ENCODE data around the gene GRIK2. TPM values are rescaled to one million over a fixed set of nuclear protein-coding genes. Genes with fewer than 3 reads are reported as not detected.

The GRIK2 gene
- total and polyA plus RNA-seq, 2 donors (not counting 3 experiments of a cell fraction or from before 2014, with no cell fraction given), result not detected

GRCh38 chr6:101940391-101940790, 546.9 kb downstream of the GRIK2 start:
- Histone ChIP-seq H3K36me3 (ENCODE audit: control insufficient read depth in 2 of 2, extremely low read depth in 1 of 2, insufficient read depth in 2 of 2, low read length in 2 of 2) (no peaks in the 10 kb centered on the region), H3K4me1 (ENCODE audit: control insufficient read depth, extremely low read depth, insufficient read depth, low read length) (no peaks in the 10 kb centered on the region), H3K27ac (ENCODE audit: insufficient read depth, low read depth, low read length) (no peak overlapping the region), H3K9me3 (replicated peaks; ENCODE audit: control insufficient read depth, insufficient read depth, low read length) (no peaks in the 10 kb centered on the region), H3K9me1 (replicated peaks; ENCODE audit: control insufficient read depth, extremely low read depth, insufficient read depth, low read length) (no peaks in the 10 kb centered on the region), H3K27me3 (ENCODE audit: control insufficient read depth in 2 of 2, insufficient read depth in 2 of 2, low read length in 2 of 2) (no peaks in the 10 kb centered on the region), H3K4me2 (ENCODE audit: insufficient read depth, low read length) (no peak overlapping the region), H3K4me3 (replicated peaks in 1 of 3; ENCODE audit: insufficient read depth in 1 of 3, low read depth in 1 of 3, low read length in 3 of 3) (no peak overlapping the region), H3K79me2 (ENCODE audit: control insufficient read depth, insufficient read depth, low read length) (no peaks in the 10 kb centered on the region), H2AFZ (ENCODE audit: low read depth, low read length) (no peak overlapping the region), H3K9ac (replicated peaks; ENCODE audit: extremely low read depth, insufficient read depth, low read length) (no peak overlapping the region), H4K20me1 (replicated peaks; ENCODE audit: control insufficient read depth, extremely low read depth, insufficient read depth, low read length) (no peaks in the 10 kb centered on the region)
- dilution Hi-C loops (cut with MboI; ENCODE audit: extremely low pct_ligation_motif_present, low sequenced_read_pairs) (no loop called here), intact Hi-C loops (cut with micrococcal nuclease) (no loop called here)
- POLR2A ChIA-PET, result no interaction called here
- TF ChIP-seq MAX (IDR thresholded peaks at IDR 0.05; ENCODE audit: insufficient read depth, insufficient read length), result no peak
- no peak for TF ChIP-seq EZH2 (IDR thresholded peaks at IDR 0.05; ENCODE audit: borderline replicate concordance, low read depth, low read length, severe bottlenecking)
- no peak for TF ChIP-seq JUN (IDR thresholded peaks at IDR 0.05; ENCODE audit: borderline replicate concordance, insufficient read depth, insufficient read length, low read depth)
- TF ChIP-seq GATA2 (IDR thresholded peaks at IDR 0.05; ENCODE audit: insufficient read depth, insufficient read length, low read depth, low read length), result no peak
- TF ChIP-seq FOS (IDR thresholded peaks at IDR 0.05; ENCODE audit: borderline replicate concordance, insufficient read depth, low read length), result no peak
- TF ChIP-seq POLR2AphosphoS5 (IDR thresholded peaks at IDR 0.05; ENCODE audit: insufficient read depth, low read depth, low read length), result no peak
- TF ChIP-seq POLR2A (IDR thresholded peaks at IDR 0.05; ENCODE audit: low read depth, low read length), result no peak
- no peak for TF ChIP-seq CTCF (IDR thresholded peaks at IDR 0.05; ENCODE audit: extremely low read depth in 1 of 2, insufficient read depth in 1 of 2, low read depth in 1 of 2, low read length in 2 of 2)
- TF ChIP-seq MYC (IDR thresholded peaks at IDR 0.05; ENCODE audit: low read depth, low read length), result no peak
- no TSS peak for BruUV-seq (replicated peaks)
- no peak for DNase-seq (ENCODE audit: low read depth, low spot score)
- no peak for FAIRE-seq
- CTCF ChIA-PET, result no interaction called here

Measured in endothelial cell of umbilical vein (primary cell).